Neural progenitor cell (in vitro differentiated cells): ENCODE results near the gene CD160.

Source experiments
- CTCF ChIP-seq: fragments of 200-600 bp; sonication (generic); IDR thresholded peaks from 2 replicates; pipeline ENCODE4 v1.5.1; 2017; ENCODE audit warnings: antibody characterized with exemption, mild to moderate bottlenecking
- EZH2 ChIP-seq: fragments of 200-600 bp; sonication (generic); IDR thresholded peaks from 2 replicates; pipeline ENCODE4 v1.6.1; 2017; ENCODE audit warnings: antibody characterized with exemption, mild to moderate bottlenecking, moderate library complexity

- no peak for TF ChIP-seq CTCF
- TF ChIP-seq EZH2: no peak
Observed at GRCh38 chr1:145688328-145688727, 31.0 kb upstream of the CD160 start.
